Amygdala (tissue), 56 donors: ENCODE data around the gene DLST.

Experiments used
- DNase-seq, 56 donors: peaks; one replicate each; lab custom pipeline; 2025; lab: John Stamatoyannopoulos, UW

Gene DLST

GRCh38 chr14:74951443-74952179 lies 69.9 kb downstream of the DLST start:
- no peak for DNase-seq

DNA sequence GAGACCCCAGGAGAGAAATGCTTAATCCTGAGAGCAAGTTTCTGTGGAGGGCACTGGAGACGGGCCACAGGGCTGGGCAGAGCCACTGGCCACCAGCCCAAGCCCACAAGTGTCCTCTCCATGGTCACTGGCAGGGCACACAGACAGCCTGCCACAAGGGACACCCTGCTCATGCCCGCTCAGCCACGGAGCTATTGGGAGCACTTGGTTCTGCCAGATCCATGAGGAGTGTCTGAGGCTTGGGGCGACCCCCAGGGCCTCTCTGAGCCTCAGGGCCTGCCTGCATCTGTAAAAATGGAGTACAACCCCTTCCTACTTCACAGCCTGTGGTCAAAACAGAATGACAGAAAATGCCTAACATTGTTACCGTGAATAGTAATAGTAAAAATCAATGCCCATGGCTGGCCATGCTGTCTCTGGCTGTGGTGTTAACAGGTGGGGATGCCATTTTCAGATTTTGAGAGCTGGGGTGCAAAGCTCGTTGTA lies 70.5 kb downstream of the DLST start:
- DNase-seq = no peak

GRCh38 chr14:74952697-74953484 lies 71.2 kb downstream of the DLST start:
- no peak for DNase-seq
